ENCODE measurements around the gene MARVELD2. TPM values are rescaled to one million over a fixed set of nuclear protein-coding genes. Genes with fewer than 3 reads are reported as not detected.
"Not testable (repeated sequence)": the region's sequence is repeated elsewhere in the genome, so short reads cannot be mapped to it uniquely, and the experiment has no call there.

The MARVELD2 gene
- total RNA-seq, 1 donor, result 9.4 TPM

DNA sequence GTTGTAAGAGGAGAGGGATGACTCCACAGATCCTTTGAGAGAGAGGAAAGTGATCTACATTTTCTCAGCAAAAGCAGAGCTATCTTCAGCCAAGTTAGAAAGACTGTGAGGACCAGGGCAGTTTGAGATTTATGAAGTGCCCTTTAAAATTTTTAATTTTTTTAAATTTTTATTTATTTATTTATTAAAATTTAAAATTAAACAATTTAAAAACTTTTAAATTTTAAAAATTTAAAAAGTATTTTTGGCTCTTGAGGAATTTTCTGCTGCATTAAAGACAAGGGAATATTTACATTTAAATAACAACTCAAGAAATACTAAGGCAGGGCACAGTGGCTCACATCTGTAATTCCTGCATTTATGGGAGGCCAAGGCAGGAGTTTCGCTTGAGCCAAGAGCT lies 47.3 kb downstream of the MARVELD2 start:
- H2AFZ ChIP-seq (ENCODE audit: low read length), result no peak overlapping the region
- H3K4me2 ChIP-seq (ENCODE audit: insufficient read depth, low read length), result no peak overlapping the region
- H3K79me2 ChIP-seq (ENCODE audit: insufficient read depth, low read length), result no peaks in the 10 kb centered on the region
- no peaks in the 10 kb centered on the region for H3K9me3 ChIP-seq (ENCODE audit: low read depth, low read length)
- no peak for DNase-seq (ENCODE audit: insufficient read length, low spot score, missing footprints)
- no peak overlapping the region for H3K27ac ChIP-seq (ENCODE audit: low read depth, low read length)
- no peaks in the 10 kb centered on the region for H3K4me1 ChIP-seq (ENCODE audit: insufficient read depth, low read length)
- H4K20me1 ChIP-seq (ENCODE audit: insufficient read depth, low read length), result no peaks in the 10 kb centered on the region
- TF ChIP-seq CTCF (IDR thresholded peaks at IDR 0.05; ENCODE audit: extremely low read depth, low read depth, low read length), result no peak
- no peaks in the 10 kb centered on the region for H3K36me3 ChIP-seq (ENCODE audit: insufficient read depth, low read length)
- H3K4me3 ChIP-seq (ENCODE audit: insufficient read depth, low read length), result no peak overlapping the region
- H3K27me3 ChIP-seq (ENCODE audit: insufficient read depth, low read length), result no peaks in the 10 kb centered on the region

GRCh38 chr5:69466375-69466774 lies 51.5 kb downstream of the MARVELD2 start:
- not testable (repeated sequence) for H3K4me2 ChIP-seq (ENCODE audit: insufficient read depth, low read length); H3K4me3 ChIP-seq (ENCODE audit: insufficient read depth, low read length); H3K4me1 ChIP-seq (ENCODE audit: insufficient read depth, low read length); H3K27me3 ChIP-seq (ENCODE audit: insufficient read depth, low read length); H2AFZ ChIP-seq (ENCODE audit: low read length); H3K36me3 ChIP-seq (ENCODE audit: insufficient read depth, low read length); H3K9me3 ChIP-seq (ENCODE audit: low read depth, low read length); H3K27ac ChIP-seq (ENCODE audit: low read depth, low read length); H3K79me2 ChIP-seq (ENCODE audit: insufficient read depth, low read length); DNase-seq (ENCODE audit: insufficient read length, low spot score, missing footprints); H4K20me1 ChIP-seq (ENCODE audit: insufficient read depth, low read length)

GRCh38 chr5:69467442-69468225 lies 52.7 kb downstream of the MARVELD2 start:
- TF ChIP-seq CTCF (IDR thresholded peaks at IDR 0.05; ENCODE audit: extremely low read depth, low read depth, low read length), result no peak
- Histone ChIP-seq H3K4me2 (ENCODE audit: insufficient read depth, low read length) (no peak overlapping the region), H3K27ac (ENCODE audit: low read depth, low read length) (no peak overlapping the region), H3K4me3 (ENCODE audit: insufficient read depth, low read length) (no peak overlapping the region), H3K9me3 (ENCODE audit: low read depth, low read length) (no peaks in the 10 kb centered on the region), H3K79me2 (ENCODE audit: insufficient read depth, low read length) (no peaks in the 10 kb centered on the region), H3K27me3 (ENCODE audit: insufficient read depth, low read length) (no peaks in the 10 kb centered on the region), H4K20me1 (ENCODE audit: insufficient read depth, low read length) (no peaks in the 10 kb centered on the region), H3K4me1 (ENCODE audit: insufficient read depth, low read length) (no peaks in the 10 kb centered on the region), H3K36me3 (ENCODE audit: insufficient read depth, low read length) (no peaks in the 10 kb centered on the region), H2AFZ (ENCODE audit: low read length) (no peak overlapping the region)
- DNase-seq (ENCODE audit: insufficient read length, low spot score, missing footprints), result peak; percentile 56

DNA sequence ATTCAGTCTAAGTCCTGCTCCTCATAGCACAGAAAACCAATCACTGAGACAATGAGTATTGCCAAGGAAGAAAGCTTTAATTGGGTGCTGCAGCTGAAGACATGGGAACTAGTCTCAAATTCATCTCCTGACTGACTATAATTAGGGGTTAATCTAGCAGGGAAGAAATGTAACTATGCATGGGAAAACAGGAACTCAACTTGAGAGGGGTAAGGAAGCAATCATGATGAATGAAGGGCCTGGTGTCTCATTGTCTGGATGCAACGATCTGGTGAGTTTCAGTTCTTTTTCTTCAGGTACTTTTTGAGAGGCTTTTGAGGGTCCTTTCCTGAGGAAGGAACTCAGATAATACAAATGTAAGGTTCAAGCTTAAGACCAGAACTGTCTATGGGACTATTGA lies 53.7 kb downstream of the MARVELD2 start:
- TF ChIP-seq CTCF (IDR thresholded peaks at IDR 0.05; ENCODE audit: extremely low read depth, low read depth, low read length), result no peak
- Histone ChIP-seq H3K4me3 (ENCODE audit: insufficient read depth, low read length) (no peak overlapping the region), H3K79me2 (ENCODE audit: insufficient read depth, low read length) (no peaks in the 10 kb centered on the region), H3K27me3 (ENCODE audit: insufficient read depth, low read length) (no peaks in the 10 kb centered on the region), H3K4me2 (ENCODE audit: insufficient read depth, low read length) (no peak overlapping the region), H4K20me1 (ENCODE audit: insufficient read depth, low read length) (no peaks in the 10 kb centered on the region), H3K4me1 (ENCODE audit: insufficient read depth, low read length) (no peaks in the 10 kb centered on the region), H2AFZ (ENCODE audit: low read length) (no peak overlapping the region), H3K36me3 (ENCODE audit: insufficient read depth, low read length) (no peaks in the 10 kb centered on the region), H3K9me3 (ENCODE audit: low read depth, low read length) (no peaks in the 10 kb centered on the region), H3K27ac (ENCODE audit: low read depth, low read length) (no peak overlapping the region)
- DNase-seq (ENCODE audit: insufficient read length, low spot score, missing footprints), result no peak

DNA sequence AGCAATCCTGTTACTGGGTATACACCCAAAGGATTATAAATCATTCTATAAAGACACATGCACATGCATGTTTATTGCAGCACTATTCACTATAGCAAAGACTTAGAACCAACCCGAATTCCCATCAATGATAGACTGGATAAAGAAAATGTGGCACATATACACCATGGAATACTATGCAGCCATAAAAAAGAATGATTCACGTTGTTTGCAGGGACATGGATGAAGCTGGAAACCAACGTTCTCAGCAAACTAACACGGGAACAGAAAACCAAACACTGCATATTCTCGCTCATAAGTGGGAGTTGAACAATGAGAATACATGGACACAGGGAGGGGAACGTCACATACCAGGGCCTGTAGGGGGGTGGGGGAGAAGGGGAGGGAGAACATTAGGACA lies 56.6 kb downstream of the MARVELD2 start:
- H3K4me3 ChIP-seq (ENCODE audit: insufficient read depth, low read length); H2AFZ ChIP-seq (ENCODE audit: low read length); DNase-seq (ENCODE audit: insufficient read length, low spot score, missing footprints); H3K4me1 ChIP-seq (ENCODE audit: insufficient read depth, low read length); H4K20me1 ChIP-seq (ENCODE audit: insufficient read depth, low read length); H3K27ac ChIP-seq (ENCODE audit: low read depth, low read length); H3K9me3 ChIP-seq (ENCODE audit: low read depth, low read length); H3K79me2 ChIP-seq (ENCODE audit: insufficient read depth, low read length); H3K4me2 ChIP-seq (ENCODE audit: insufficient read depth, low read length); H3K27me3 ChIP-seq (ENCODE audit: insufficient read depth, low read length); H3K36me3 ChIP-seq (ENCODE audit: insufficient read depth, low read length): not testable (repeated sequence)

DNA sequence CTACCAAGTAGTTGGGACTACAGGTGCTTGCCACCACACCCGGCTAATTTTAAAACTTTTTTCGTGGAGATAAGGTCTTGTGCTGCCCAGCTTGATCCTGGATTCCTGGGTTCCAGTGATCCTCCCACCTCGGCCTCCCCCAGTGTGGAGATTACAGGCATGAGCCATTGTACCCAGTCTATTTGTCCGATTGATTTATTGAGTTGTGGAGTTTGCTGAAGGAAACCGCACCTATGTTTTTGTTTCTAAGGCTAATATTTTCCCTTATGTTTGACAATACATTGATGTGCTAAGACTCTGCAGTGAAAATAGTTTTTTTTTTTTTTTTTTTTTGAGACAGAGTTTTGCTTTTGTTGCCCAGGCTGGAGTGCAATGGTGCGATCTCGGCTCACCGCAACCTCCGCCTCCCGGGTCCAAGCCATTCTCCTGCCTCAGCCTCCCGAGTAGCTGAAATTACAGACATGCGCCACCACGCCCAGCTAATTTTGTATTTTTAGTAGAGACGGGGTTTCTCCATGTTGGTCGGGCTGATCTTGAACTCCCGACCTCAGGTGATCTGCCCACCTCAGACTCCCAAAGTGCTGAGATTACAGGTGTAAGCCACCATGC lies 57.7 kb downstream of the MARVELD2 start:
- H2AFZ ChIP-seq (ENCODE audit: low read length); H3K4me1 ChIP-seq (ENCODE audit: insufficient read depth, low read length); H3K36me3 ChIP-seq (ENCODE audit: insufficient read depth, low read length); H3K9me3 ChIP-seq (ENCODE audit: low read depth, low read length); H3K4me3 ChIP-seq (ENCODE audit: insufficient read depth, low read length); DNase-seq (ENCODE audit: insufficient read length, low spot score, missing footprints); H3K27me3 ChIP-seq (ENCODE audit: insufficient read depth, low read length); H3K4me2 ChIP-seq (ENCODE audit: insufficient read depth, low read length); H3K79me2 ChIP-seq (ENCODE audit: insufficient read depth, low read length); H3K27ac ChIP-seq (ENCODE audit: low read depth, low read length); H4K20me1 ChIP-seq (ENCODE audit: insufficient read depth, low read length): not testable (repeated sequence)

Measured in osteoblast (primary cell).